GM21528 (cell line): ENCODE measurements around the gene DEPP1.
A peak's percentile ranks its signal among the peaks of the same experiment; 100 is the strongest.

Experiments used
- ATAC-seq: cut with Tn5 transposase; IDR thresholded peaks from one replicate; pipeline ENCODE4 v1.9.1; 2021; ENCODE audit warnings: mild to moderate bottlenecking, moderate library complexity; ENCODE audit not compliant: unreplicated experiment, low FRiP score

The DEPP1 gene

DNA sequence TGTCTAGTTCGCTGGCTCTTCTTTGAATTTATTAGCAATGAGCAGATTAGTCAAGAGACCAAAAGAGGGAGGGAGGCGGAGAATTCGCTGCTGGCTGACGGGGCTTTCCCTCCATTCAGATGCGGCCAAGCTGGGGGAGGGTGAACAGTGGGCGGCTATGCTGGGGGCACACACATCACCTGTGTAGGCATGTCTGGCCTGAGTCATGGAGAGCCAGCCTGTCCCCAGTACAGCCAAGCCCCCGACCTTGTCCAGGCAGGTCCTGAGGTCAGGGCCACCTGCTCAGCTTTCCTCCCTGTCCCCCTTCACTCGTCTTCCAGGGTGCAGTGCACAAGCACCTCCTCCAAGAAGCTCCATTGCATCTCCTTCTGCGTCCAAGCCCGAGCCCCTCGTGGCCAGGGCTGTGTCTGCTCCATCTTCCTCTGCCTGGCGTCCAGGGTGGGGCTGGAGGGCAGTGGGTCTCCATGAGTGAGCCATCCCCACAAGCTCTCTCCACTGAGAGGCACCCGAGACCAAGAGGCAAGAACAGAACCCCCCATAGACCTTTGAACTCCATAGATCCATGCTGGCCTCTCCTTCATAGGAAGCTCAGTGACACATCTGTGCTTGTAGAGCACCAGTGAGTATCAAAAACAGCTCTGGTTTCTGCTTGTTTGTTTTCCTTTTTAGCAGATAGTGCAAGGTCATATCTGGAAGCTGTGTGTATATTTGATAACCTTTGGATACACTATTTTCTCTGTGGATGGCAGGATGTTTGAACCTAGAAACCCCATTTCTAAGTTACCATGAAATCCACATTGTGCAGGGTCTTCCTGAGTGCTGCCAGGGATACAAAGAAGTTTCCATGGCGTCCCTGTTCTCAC, 1.9 kb upstream of the DEPP1 start:
- ATAC-seq = no peak

DNA sequence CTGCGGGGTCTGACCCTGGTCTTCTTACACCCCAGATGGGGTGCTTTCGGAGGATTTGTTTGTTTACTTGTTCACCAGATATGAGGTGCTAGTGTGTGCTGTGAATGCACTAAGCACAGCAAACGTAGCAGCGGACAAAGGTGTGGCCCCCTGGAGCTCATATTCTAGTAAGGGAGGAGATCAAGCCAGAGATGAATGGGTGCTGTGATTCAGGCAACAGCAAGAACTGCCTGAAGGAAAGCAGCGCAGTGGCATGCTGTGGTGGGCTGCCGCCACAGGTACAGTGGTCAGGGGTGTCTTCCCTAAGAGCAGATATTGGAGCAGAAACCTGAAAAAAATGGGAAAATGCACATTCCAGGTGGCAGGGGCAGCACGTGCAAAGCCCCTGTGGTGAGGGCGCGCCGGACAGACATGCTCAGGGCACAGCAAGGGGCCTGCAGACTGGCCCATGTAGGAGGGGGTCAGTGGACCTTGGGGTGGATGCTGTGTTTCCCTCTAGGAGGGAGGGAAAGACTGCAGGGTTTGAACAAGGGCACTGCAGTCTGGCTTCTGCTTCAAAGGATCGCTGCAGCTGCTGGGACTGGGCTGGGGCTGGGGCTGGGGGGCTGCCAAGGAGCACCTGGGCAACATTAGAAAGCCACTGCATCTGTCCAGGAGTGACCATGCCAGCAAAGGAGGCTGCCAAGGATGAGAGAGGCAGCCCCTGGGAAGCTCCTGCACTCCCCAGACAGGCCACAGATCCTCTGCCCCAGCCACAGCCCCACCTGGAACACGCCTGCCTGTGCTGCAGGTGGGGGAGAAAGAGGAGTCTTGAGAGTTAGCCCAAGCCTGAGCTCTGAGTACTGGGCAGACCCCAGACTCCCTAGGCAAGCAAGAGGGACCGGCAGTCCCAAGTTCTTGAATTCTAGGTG, 927 bp upstream of the DEPP1 start:
- ATAC-seq = no peak

DNA sequence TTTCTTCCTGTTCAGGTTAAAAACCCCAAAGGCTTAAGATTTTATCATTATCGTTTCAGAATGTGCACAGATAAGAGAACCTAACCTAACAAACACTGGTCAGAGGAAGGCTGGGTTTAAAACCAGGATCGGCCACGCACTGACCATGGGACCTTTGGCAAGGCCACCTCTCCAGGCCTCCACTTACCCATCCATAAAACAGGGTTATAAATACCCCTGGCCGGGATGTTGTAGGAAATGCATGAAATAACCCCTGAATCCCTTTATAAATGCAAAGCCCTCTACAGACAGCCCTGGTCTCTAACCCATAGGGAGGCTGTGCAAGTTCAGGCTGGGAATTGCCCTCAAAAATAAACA, 418 bp downstream of the DEPP1 start:
- no peak for ATAC-seq

DNA sequence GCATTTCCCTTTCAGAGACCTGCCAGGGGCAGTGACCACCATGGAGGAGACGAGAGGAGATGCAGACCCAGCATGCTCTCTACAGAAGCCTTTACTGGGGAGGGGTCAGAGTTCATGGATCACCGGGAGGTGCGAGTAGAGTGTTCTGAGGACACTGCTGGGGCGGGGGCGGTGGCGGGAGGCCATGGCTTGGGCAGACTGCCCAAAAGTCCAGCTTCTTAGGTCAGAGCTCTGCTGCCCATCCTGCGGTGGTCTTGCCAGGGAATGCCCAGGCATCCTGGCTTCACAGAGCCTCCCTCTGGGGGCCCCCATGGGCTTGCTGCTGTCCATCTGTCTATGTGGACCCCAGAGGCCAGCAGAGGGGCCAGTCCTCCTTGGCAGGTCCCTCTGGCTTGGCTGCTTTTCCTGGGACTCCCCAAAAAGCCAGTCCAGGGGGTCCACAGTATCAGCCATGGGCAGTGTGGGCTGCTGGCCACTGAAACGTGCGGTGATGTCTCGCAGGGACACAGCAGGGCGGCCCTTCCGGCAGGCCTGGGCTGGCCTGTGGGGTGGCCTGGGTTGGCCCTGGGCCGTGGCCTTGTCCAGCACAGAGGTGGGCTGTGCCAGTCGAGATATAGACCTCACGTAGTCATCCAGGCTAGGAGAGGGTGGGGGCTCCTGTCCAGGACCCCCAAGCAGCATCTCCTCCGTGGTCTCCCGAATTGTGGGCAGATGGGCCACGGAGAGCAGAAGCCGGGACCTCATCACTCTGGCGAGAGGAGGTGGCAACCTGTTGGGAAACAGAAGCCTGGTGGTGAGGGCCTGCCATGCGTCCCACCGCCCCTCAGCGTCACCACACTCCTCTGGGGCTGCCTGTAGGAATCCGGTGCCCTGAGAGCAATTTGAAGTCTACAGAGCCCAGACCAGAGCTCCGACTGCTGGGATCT, 1.1 kb downstream of the DEPP1 start:
- no peak for ATAC-seq

DNA sequence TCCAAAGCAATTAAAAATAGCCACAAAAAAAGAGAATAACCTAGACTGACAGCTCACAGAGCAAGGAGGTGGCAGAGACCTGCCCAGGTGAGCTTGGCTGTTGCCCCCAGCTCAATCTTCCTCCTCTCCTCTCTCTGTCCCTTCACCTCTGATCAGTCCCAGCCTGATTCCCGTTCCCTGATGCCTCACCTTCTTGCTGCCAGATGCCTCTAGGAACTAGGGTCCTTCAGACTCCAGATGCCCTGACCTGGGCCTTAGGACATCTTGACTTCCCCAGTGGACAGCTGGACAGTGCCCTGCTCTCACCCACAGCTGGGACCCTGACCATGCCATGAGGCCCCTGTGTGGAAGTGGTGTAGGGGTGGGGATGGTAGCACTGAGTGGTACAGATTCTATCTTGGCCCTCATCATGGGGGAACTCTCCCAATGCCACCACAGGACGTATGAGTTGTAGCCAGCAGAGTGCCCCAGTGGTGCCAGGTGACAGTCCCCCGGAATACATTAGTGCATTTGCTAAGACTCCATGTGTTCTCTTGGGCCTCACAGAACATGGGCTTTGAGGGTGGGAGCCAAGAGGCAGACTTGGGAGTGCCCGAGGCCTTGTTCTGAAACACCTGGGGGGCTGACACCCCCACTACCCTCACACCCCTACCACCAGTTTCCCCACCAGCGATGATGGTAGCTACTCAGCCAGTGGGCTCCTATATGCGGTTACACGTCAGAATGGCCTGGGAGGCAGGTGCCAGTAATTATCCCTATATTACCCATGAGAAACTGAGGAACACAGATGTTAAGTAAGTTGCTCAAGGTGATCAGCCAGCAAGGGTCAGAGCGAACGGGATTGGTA, 2.0 kb downstream of the DEPP1 start:
- no peak for ATAC-seq

DNA sequence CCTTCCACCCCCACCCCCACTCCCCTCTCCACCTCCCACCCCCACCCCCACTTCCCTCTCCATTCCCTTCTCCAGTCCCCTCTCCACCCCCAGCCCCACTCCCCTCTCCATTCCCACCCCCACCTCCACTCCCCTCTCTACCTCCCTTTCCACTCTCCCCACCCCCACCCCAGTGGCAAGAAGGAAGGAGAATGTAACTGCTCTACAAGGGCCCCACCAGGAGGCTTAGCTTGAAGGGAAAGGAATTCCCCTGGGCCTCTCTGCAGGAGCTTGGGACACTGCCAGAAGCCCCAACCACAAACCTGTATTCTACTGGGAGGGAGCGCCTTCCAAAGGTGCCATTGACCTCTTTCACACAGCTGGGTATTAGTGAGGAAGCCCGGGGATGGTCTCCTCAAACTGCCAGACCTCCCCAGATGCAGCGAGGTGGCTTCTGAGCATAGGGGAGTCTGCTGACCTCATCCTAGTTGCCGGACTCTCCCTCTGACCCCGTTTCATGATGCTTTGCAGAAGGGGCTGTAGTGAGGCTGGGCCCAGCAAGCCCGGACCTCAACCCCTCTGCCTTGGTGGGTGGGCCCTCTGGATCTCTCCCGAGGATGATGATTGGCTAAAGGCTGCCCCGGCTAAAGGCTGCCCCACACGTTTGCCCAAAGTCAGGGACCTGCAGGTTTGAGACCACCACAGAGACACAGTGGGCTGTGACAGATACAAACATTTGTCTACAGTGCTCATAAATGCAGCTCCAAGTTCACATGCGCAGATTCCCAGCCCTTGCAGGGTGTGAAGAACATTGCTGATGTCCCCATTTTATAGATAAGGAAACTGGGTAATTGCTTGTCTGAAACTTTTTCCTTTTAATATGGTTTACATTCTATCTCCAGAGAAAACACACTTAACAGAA, 2.9 kb downstream of the DEPP1 start:
- no peak for ATAC-seq

DNA sequence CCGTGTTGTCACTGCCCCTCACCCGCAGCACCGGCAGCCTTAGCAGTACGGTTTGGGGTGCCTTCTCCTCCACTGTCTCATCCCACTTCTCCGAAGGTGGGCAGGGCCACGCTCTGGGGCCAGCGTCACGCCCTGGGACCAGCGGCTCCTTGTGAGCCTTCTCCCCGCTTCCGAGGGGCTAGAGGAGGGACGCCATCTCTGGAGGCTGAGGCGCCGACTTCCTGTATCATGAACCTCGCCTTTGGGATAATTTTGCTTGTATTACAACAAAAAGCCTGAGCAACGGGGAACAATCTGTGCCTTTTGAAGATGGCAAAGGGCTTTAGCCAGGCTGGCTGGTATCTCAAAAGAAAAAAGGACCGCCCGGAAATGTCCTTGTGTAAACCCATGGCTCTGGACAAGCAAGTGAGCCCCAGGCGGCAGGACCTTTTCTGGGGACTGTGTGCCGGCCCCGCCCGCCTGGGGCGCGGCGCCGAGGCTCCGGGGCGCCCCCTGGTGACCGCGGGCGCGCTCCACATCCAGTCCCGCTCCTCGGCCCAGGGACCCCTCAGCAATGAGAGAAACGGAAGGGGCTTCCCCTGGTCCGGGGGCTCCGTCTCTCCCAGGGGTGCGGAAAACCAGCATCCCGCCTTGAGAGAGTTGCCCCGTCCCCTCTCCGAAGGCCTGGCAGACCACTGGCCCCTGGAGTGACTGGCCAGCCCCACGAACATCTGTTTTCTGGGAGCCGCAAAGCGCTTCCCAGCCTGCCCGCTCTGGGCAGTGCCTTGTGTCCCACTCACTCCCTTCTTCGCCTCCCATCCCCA, 3.8 kb downstream of the DEPP1 start:
- peak; percentile 72 for ATAC-seq

DNA sequence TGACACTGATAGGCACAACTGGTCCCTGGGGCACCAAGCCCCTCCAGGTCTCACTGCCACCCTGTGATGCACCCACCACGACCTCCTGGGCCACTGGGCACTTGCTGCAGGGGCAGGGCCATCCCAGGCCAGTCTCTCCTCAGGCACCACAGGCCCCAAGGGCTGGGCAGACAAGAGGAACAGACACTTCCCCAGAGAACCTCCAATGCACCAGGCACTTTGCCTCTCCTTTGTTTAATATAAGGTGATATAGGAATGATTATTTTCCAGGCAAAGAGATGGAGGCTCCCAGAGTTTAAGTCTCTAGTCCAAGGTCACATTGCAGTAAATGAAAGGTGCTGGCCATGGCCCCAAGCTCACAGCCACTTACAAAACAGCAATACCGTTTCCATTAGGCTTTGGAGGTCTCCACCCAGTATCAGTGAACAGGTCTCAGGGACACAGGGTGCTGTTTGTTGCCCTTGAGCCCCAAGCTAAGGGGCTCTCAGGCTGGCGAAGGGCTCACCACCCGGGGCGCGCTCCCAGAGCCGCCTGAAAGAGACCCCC, 4.5 kb downstream of the DEPP1 start:
- ATAC-seq = peak; percentile 2

DNA sequence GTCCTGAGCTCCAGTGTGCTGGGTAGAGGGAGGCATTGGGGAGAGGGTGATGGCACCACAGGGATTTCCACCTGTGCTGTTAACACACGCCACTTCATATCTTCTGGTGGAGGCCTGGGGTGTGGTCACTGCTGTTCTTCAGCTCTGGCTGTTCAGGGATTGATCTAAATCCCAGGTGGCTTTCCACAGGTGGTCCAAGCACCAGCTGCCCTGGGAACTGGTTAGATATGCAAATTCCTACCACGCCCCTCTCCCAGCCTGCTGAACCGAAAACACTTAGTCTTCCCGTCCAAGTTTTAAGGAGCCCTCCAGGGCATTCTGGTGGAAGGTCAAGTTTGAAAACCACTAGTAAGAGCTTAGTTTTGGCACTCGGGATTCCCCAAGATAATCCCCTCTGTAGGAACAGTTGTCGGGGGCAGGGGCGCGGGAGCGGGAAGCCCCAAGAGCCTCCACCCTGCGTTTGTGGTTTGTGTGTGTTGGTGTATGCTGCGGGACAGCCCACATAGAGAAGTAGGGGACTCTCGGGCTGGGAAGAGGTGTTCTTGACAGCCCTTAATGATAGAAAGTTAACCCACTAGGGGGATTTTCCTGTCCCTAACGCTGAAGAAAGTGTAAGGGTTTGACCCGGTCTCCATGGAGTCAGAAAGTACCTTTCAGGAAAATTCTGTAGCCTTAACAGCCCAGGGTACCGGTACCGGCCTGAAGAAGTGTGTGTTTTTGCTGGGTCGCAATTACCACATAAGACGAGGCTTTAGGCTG, 5.1 kb downstream of the DEPP1 start:
- ATAC-seq = peak; percentile 29

DNA sequence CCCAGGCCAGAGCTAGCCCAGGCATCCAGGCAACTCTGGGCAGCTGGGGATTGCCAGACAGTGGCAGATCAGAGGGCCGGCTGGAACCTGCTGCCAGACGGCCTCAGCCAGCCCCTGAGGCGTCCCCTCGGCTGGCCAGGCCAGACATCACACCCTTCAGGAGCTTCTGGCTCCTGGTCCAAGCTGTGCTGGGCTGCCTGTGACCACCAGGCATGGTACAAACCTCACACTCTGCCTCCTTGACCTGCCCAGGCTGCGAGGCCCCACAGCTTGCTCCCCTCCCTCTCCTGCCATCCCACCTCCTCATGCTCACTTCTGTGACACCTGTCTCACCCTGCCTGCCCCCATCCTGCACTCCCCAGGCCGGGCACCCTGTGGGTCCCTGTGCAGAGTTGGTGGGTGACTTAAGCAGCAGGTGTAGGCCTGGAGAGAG, 5.7 kb downstream of the DEPP1 start:
- no peak for ATAC-seq

DNA sequence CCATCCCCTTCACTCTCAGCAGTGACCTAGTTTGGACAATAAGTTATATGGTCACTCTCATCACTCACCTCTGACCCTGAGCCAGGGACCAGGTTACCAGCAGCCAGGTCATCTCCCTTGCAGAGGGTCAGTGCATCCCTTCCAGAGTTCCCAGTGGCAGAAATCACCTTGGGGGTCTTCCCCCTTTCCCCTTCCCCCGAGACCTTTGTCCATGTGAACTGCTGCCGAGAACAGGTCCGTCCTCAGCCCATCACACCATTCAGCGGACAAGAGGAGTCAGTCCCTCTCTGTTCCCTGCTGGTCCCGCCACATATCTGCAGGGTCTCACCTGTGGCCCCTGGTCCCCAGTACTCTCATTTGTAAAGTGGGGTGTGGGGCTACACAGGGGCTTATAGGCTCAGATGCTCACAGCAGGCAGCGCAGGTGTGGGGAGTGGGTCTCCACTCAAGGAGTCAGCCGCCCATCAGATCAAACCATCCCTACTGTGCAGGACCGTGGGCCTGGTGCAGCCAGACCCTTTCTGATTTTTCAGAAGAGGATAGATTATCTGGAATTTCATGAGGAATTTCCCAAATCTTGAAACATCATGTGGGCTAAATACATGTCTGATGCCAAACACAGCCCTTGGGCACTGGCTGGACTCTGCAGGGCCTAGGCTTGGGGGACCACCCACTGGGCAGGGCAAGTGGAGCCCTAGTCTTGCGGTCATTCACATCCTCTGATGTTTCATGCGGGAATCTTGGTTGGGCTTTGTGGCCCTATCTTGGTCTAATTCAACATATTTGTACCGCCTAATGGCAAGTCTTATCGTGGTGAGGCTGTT, 6.5 kb downstream of the DEPP1 start:
- no peak for ATAC-seq

DNA sequence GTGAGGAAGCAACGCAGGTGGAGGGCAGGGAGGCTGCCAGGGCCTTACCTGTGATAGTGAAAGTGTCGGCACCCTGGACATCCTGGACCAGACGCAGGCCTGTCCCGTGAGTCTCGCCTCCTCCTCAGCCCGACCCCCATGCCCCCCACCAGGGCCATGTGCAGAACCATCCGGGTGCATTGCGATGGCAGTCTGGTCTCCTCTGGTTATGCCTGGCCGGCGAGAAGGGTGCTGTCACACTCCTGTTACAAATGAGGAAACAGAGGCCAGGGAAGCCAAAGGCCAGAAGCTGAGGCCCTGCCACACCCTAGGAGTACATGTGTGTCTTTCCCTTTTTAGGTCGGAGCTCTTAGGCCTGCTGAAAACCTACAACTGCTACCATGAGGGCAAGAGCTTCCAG, 7.2 kb downstream of the DEPP1 start:
- no peak for ATAC-seq

DNA sequence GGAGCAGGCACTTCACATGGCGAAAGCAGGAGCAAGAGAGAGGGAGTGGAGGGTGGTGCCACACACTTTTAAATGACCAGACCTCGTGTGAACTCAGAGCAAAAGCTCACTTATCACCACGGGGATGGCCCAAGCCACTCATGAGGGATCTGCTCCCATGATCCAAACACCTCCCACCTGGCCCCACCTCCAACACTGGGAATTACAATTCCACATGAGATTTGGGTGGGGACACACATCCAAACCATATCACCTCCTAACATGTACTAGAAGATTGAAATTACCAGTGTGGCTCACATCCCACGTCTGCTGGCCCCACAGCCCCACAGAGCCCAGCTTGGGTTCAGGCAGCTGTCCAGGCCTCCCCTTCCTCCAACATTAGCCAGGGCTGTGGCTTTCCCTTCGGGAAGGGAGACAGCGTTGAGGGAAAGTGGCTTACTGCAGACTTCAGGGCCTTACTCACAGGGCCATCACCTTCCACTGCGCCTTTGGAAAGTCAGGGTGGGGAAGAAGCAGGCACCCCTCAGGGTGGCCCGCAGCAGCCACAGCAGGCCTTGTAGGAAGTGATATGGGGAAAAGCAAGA, 7.7 kb downstream of the DEPP1 start:
- no peak for ATAC-seq

DNA sequence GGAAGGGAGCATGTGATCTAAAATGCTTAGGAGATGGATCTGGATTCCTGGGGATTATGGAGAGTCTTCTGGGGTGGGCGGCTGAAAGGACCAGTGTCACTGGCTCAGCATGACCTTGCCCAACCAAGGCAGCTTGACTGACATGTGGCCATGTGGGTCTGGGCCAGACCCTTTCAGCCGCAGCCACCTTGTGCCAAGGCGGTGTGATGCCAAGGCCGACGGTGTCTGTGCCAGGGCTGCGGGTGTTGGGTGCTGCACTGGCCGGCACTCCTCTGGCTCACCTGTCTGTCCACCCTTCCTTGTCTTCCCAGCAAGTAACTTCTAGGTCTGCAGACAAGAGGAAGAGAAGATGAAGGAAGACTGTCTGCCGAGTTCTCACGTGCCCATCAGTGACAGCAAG, 8.8 kb downstream of the DEPP1 start:
- ATAC-seq = no peak

DNA sequence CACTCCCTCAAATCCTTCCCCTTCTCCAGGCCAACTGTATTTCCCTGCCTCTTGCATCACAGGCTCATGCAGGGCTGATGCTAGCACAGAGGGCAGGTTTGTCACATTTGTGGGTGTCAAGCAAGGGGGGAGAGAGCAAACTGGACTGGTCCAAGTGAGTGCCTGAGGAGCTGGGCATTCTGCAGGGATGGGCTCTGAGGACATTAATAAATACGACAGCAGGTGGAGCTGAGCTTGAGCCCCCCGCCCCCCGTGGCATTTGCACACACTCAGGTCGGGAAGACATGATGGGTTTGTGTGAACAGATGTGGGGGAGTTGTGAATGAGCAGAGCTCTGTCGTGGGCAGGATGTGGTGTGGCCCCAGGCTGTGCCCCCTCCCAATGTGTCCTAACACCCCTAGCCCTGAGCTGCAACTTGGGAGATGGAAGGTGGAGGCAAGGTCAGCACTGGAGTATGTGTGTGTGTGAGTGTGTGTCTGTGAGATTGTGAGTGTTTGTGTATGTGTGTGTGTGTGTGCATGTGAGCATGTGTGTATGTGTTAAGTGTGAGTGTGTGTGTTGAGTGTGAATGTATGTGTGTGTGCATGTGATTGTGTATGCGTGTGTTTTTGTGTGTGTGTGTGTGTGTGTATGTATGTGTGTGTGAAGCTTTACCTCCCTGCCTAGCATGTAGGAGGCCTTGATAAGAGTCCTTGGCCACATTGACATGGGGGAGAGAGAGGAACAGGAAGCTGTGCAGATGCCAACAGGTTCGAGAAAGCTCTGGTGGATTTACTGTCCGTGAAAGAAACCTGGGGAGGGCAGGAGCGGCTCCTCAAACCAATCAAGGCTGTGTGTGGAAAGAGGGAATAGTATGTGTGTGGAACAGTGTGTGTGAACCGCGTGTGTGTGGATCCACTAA, 9.9 kb downstream of the DEPP1 start:
- no peak for ATAC-seq
